NT2/D1 (cell line): ENCODE results near the gene KCNN2.

Experiments used
- DNase-seq: peaks from one replicate; pipeline ENCODE4 v3.0.0-alpha.2; 2011; ENCODE audit warnings: low read depth, low spot score
- H3K27me3 ChIP-seq: 2 replicates; pipeline ENCODE4 v1.6.0; 2011; ENCODE audit warnings: mild to moderate bottlenecking; ENCODE audit not compliant: insufficient read length, insufficient read depth
- H3K36me3 ChIP-seq: 2 replicates; pipeline ENCODE4 v1.6.1; 2011; ENCODE audit warnings: mild to moderate bottlenecking, low read length, mixed read lengths; ENCODE audit not compliant: insufficient read depth, insufficient read length
- H3K4me1 ChIP-seq: 2 replicates; pipeline ENCODE4 v1.5.1; 2011; ENCODE audit not compliant: insufficient read depth, insufficient read length
- H3K4me3 ChIP-seq: 2 replicates; pipeline ENCODE4 v1.5.1; 2011; ENCODE audit warnings: low read depth; ENCODE audit not compliant: insufficient read length
- H3K9ac ChIP-seq: 2 replicates; pipeline ENCODE4 v1.6.0; 2011; ENCODE audit warnings: low read depth; ENCODE audit not compliant: insufficient read length
- H3K9me3 ChIP-seq: 2 replicates; pipeline ENCODE4 v1.5.1; 2011; ENCODE audit warnings: mild to moderate bottlenecking, low read length; ENCODE audit not compliant: insufficient read depth
- SUZ12 ChIP-seq: IDR thresholded peaks from 2 replicates; pipeline ENCODE4 v1.6.1; 2011; ENCODE audit not compliant: insufficient read length, insufficient read depth; ENCODE audit errors: extremely low read depth
- YY1 ChIP-seq: IDR thresholded peaks from 2 replicates; pipeline ENCODE4 v1.6.1; 2011; ENCODE audit not compliant: insufficient read length, insufficient read depth
- ZNF274 ChIP-seq: IDR thresholded peaks from 2 replicates; pipeline ENCODE4 v1.6.1; 2011; ENCODE audit warnings: mild to moderate bottlenecking, low read depth, low read length

The KCNN2 gene

DNA sequence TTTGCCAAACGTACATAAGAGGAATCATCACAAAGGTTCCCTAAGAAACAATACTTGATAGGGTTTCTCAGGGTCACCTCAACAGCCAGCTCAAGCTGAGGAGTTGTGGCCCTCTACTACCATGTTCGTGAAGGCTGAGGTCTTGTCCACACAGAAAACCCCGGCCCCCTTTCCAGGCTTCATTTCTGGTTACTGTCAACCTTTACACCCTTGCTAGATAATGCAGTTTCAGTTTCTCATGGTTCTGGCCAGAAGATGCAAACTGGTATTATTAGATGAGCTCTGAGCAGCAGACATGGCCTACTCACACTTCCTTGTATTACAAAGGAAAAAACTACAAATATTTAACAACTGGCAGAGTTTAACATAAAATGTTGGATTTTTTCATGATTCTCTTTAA, 22.8 kb upstream of the KCNN2 start:
- H3K36me3 ChIP-seq = no peaks in the 10 kb centered on the region
- H3K4me3 ChIP-seq = no peak overlapping the region
- H3K9me3 ChIP-seq = no peaks in the 10 kb centered on the region
- no peaks in the 10 kb centered on the region for H3K4me1 ChIP-seq
- DNase-seq = no peak
- no peaks in the 10 kb centered on the region for H3K27me3 ChIP-seq
- no peak overlapping the region for H3K9ac ChIP-seq
- TF ChIP-seq SUZ12 = no peak
- no peak for TF ChIP-seq YY1
- TF ChIP-seq ZNF274 = no peak

DNA sequence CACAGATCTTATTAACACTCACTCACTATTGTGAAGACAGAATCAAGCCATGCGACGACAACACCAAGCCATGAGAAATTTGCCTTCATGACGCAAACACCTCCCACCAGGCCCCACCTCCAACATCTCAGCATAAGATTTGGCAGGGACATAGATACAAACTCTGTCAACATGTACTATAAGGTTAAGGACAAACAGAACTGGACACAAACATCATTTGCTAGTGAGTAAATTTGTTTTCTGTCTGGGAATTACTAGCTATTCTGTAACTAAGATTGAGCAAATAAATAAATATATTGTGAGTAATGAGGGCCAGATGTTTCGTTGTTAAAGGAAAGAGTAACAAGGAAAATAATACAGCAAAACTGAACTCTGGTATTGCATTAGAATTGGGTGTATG, 15.7 kb upstream of the KCNN2 start:
- Histone ChIP-seq H3K9ac (no peak overlapping the region), H3K9me3 (no peaks in the 10 kb centered on the region), H3K4me1 (no peaks in the 10 kb centered on the region), H3K36me3 (no peaks in the 10 kb centered on the region), H3K4me3 (no peak overlapping the region), H3K27me3 (no peaks in the 10 kb centered on the region)
- TF ChIP-seq SUZ12 (no peak), ZNF274 (no peak), YY1 (no peak)
- no peak for DNase-seq

DNA sequence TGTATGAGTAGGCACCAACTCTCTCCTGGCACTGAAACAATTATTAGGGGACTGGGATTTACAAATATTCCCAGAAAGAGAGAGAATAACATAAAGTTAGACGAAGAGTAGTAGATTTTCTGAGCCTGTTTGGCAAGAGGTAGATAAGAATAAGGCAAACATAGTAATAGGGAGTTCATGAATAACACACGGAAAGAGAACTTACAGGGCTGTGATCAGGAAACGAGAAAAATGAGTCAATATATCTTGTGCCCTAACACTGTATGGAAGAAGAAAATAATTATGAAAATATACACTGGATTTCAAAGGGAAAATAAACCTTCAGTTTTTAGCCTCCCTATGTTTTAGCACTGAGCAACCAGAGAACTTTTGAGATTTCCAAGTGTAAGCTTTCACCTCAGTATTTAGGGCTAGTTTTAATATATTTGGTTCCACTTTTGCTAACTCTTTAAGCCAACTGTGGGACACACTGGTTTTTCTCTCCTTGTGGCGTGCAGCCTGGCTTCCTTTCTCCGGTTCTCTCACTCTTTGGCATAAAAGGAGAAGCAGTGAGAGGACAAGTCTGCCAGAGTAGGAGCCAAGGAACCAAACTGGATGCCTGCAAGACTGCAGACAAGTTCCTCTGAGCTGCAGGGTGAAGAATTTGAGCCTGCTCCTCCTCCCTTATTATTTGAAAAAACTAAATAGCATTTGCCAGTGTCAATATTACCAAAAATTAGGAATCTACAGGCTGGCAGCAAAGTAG, 6.6 kb upstream of the KCNN2 start:
- no peaks in the 10 kb centered on the region for H3K9me3 ChIP-seq
- no peak for TF ChIP-seq ZNF274
- TF ChIP-seq SUZ12 = no peak

DNA sequence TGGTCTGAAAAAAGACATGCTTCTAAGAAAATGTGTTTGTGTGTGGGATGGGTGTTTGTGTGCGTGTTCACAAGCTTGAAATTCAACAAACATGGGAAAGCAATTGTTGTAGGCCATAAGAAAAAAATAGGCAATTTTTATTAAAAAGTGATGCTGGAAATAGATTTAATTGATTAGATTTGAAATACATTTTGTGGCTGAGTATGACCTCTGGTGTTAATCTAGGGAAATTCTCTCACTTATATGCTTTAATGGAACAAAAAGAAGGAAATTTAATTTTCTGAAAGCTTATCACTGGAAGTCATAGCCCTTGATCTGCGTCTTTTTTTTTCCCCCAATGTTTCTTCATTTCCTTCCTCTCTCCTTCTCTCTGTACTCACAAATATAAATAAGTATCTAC, 3.5 kb upstream of the KCNN2 start:
- TF ChIP-seq YY1 (no peak), SUZ12 (no peak), ZNF274 (no peak)
- no peak for DNase-seq
- peaks cover 17% of the 10 kb centered on the region for H3K27me3 ChIP-seq

More for the DNA sequence above, 6.6 kb upstream of the KCNN2 start:
- no peak for DNase-seq
- H3K9ac ChIP-seq = no peak overlapping the region
- H3K36me3 ChIP-seq = no peaks in the 10 kb centered on the region
- H3K27me3 ChIP-seq = peaks cover 10% of the 10 kb centered on the region
- H3K4me3 ChIP-seq = no peak overlapping the region
- H3K4me1 ChIP-seq = no peaks in the 10 kb centered on the region

DNA sequence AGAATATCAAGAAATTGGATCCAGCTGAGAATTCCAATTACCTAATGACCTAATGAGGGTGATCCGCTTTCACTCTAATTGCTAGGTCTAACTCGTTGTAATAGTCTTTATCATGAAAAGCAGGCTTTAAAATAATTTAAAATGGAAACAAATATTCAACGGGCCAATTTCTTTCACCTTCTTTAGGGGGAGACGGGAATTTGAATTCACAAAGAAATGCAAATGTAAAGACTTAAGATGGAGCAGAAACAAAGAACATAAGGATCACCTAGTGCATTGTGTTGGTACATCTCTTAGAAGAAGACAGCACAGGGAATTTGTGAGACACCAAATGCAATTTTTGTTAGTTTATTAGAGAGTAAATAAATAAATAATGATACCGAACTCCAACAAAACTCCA, 1.5 kb upstream of the KCNN2 start:
- no peaks in the 10 kb centered on the region for H3K9me3 ChIP-seq
- no peaks in the 10 kb centered on the region for H3K4me1 ChIP-seq
- no peak for DNase-seq
- no peaks in the 10 kb centered on the region for H3K36me3 ChIP-seq
- peaks cover 31% of the 10 kb centered on the region for H3K27me3 ChIP-seq
- peak overlapping the region; percentile 47 for H3K4me3 ChIP-seq
- TF ChIP-seq SUZ12 (no peak), YY1 (no peak), ZNF274 (no peak)
- H3K9ac ChIP-seq = peak overlapping the region; percentile 67

More for the DNA sequence above, 3.5 kb upstream of the KCNN2 start:
- no peaks in the 10 kb centered on the region for H3K9me3 ChIP-seq
- H3K36me3 ChIP-seq = no peaks in the 10 kb centered on the region
- no peaks in the 10 kb centered on the region for H3K4me1 ChIP-seq
- no peak overlapping the region for H3K9ac ChIP-seq
- no peak overlapping the region for H3K4me3 ChIP-seq

DNA sequence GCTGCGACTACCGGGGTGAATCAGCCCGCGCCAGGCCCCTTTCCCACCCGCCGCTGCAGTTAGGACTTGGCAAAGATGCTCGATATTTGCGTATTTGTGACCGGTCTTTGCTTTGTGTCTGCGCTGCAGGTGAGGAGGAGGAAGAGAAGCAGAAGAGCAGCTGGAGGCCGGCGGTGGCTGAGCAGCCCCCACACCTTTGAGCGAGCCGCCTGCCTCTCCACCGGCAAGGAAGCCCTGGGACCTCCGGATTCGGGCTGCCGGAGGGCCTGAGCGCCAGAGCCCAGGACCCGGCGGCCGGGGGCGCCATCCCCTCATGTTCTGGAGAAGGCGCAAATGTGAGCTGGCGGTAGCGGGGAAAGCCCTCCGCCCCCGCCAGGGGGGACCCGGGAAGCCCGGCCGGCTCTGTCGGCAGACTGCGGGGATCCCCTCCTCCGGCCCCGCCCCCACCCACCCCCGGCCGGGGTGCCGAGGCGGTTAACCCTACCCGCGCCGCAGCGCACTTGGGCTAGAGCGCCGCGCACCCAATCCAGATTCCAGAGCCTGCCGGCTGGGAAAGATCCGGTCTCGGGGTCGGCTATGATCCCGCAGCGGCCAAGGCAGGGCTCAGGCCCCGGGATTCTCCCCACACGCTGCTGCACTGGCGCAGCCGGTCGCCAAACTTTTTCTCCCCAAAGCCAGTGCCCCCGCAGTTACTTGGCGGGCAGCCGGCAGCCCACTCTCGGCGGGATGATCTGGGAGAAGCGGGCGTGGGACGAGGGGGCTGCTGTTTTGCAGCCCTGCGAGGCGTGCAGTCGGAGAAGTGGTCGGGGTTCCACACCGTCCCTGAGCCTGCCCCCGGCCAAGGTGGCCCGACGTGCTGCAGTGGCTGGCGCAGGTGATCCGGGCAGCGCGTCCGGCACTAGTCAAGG, 800 bp upstream of the KCNN2 start:
- Histone ChIP-seq H3K9ac (peak overlapping the region; percentile 85), H3K4me1 (no peaks in the 10 kb centered on the region), H3K9me3 (no peaks in the 10 kb centered on the region), H3K4me3 (peak overlapping the region; percentile 78), H3K36me3 (no peaks in the 10 kb centered on the region), H3K27me3 (peaks cover 31% of the 10 kb centered on the region)
- DNase-seq = peak; percentile 63
- TF ChIP-seq YY1 = no peak

DNA sequence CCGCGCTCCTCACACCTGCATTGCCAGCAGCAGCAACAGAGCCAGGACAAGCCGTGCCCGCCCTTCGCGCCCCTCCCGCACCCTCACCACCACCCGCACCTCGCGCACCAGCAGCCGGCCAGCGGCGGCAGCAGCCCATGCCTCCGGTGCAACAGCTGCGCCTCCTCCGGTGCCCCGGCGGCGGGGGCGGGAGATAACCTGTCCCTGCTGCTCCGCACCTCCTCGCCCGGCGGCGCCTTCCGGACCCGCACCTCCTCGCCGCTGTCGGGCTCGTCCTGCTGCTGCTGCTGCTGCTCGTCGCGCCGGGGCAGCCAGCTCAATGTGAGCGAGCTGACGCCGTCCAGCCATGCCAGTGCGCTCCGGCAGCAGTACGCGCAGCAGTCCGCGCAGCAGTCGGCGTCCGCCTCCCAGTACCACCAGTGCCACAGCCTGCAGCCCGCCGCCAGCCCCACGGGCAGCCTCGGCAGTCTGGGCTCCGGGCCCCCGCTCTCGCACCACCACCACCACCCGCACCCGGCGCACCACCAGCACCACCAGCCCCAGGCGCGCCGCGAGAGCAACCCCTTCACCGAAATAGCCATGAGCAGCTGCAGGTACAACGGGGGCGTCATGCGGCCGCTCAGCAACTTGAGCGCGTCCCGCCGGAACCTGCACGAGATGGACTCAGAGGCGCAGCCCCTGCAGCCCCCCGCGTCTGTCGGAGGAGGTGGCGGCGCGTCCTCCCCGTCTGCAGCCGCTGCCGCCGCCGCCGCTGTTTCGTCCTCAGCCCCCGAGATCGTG, 517 bp downstream of the KCNN2 start:
- Histone ChIP-seq H3K9me3 (no peaks in the 10 kb centered on the region), H3K4me3 (peak overlapping the region; percentile 78), H3K4me1 (no peaks in the 10 kb centered on the region), H3K36me3 (no peaks in the 10 kb centered on the region), H3K27me3 (peaks cover 31% of the 10 kb centered on the region), H3K9ac (peak overlapping the region; percentile 82)
- DNase-seq = no peak
- TF ChIP-seq ZNF274 = no peak
- no peak for TF ChIP-seq SUZ12
